Right lobe of liver (tissue), 4 donors: ENCODE results near the gene CHMP2A.

ENCODE experiments used
- POLR2A ChIP-seq: fragments of 450-650 bp; IDR thresholded peaks from one replicate; pipeline ENCODE4 v1.6.1; 2017; ENCODE audit warnings: antibody characterized with exemption, mild to moderate bottlenecking
- TF ChIP-seq, protein P1 (sequence below), 4 donors: fragments of 200-600 bp in 3 of 4; fragments of 450-650 bp in 1 of 4; IDR thresholded peaks; one replicate each; pipeline versions ENCODE4 v1.5.1 to v1.8.0; 2016 to 2022; ENCODE audit warnings: antibody characterized with exemption in 4 of 4, mild to moderate bottlenecking in 2 of 4
- donor health status: DM: no; HTN: no; CAD: no.
- donor health status: DM: no; HTN: no; CAD: no.
- donor health status: DM: no; HTN: yes; CAD: no.

GRCh38 chr19:58509731-58510083 is 45.2 kb downstream of the CHMP2A start:
- TF ChIP-seq, protein P1, sequence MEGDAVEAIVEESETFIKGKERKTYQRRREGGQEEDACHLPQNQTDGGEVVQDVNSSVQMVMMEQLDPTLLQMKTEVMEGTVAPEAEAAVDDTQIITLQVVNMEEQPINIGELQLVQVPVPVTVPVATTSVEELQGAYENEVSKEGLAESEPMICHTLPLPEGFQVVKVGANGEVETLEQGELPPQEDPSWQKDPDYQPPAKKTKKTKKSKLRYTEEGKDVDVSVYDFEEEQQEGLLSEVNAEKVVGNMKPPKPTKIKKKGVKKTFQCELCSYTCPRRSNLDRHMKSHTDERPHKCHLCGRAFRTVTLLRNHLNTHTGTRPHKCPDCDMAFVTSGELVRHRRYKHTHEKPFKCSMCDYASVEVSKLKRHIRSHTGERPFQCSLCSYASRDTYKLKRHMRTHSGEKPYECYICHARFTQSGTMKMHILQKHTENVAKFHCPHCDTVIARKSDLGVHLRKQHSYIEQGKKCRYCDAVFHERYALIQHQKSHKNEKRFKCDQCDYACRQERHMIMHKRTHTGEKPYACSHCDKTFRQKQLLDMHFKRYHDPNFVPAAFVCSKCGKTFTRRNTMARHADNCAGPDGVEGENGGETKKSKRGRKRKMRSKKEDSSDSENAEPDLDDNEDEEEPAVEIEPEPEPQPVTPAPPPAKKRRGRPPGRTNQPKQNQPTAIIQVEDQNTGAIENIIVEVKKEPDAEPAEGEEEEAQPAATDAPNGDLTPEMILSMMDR (IDR thresholded peaks at IDR 0.05) = no peak
- TF ChIP-seq POLR2A = no peak
